CD4-positive, CD25-positive, alpha-beta regulatory T cell (primary cell): ENCODE data around the gene DPEP2. TPM values are rescaled to one million over a fixed set of nuclear protein-coding genes. Genes with fewer than 3 reads are reported as not detected.
"Not testable (repeated sequence)": the region's sequence is repeated elsewhere in the genome, so short reads cannot be mapped to it uniquely, and the experiment has no call there.

Experiments
- ATAC-seq, 2 donors: fragments of 150-1000 bp; cut with Tn5 transposase; one replicate each; pipeline ENCODE4 v1.10.0; 2021; ENCODE audit warnings: low read depth in 2 of 2, moderate number of reproducible peaks in 2 of 2, moderate library complexity in 1 of 2
- DNase-seq, 3 donors: peaks; one replicate each; pipeline versions ENCODE4 v3.0.0 to v3.0.0-alpha.2; 2012 to 2022; ENCODE audit warnings: mixed read lengths in 1 of 3
- H3K27ac ChIP-seq: one replicate; pipeline ENCODE4 v1.7.0; 2013; ENCODE audit warnings: mild to moderate bottlenecking, low read length; ENCODE audit not compliant: insufficient read depth, poor library complexity, severe bottlenecking
- H3K27me3 ChIP-seq: one replicate; pipeline ENCODE4 v1.7.0; 2013; ENCODE audit warnings: low read length; ENCODE audit not compliant: control insufficient read depth, insufficient read depth
- H3K36me3 ChIP-seq: one replicate; pipeline ENCODE4 v1.7.0; 2013; ENCODE audit warnings: mild to moderate bottlenecking, low read length, moderate library complexity; ENCODE audit not compliant: control insufficient read depth, insufficient read depth
- H3K4me1 ChIP-seq: 2 replicates; pipeline ENCODE4 v1.7.0; 2013; ENCODE audit warnings: mild to moderate bottlenecking, low read length; ENCODE audit not compliant: insufficient read depth, control insufficient read depth, poor library complexity, severe bottlenecking
- H3K4me3 ChIP-seq: one replicate; pipeline ENCODE4 v1.7.0; 2013; ENCODE audit warnings: low read depth, mild to moderate bottlenecking, low read length, moderate library complexity
- H3K9me3 ChIP-seq, 2 experiments: 1 replicate in 1 of 2; 2 replicates in 1 of 2; pipeline ENCODE4 v1.7.0; 2013; ENCODE audit warnings: low read length in 2 of 2, mild to moderate bottlenecking in 1 of 2, moderate library complexity in 1 of 2; ENCODE audit not compliant: control insufficient read depth in 2 of 2
- H3K27ac Mint-ChIP-seq, 3 donors: one replicate each; pipeline ENCODE4 v1.8.0; 2020 to 2022; ENCODE audit warnings: mild to moderate bottlenecking in 3 of 3, mixed read lengths in 3 of 3, moderate library complexity in 2 of 3
- H3K27me3 Mint-ChIP-seq: one replicate; pipeline ENCODE4 v1.8.0; 2022; ENCODE audit warnings: mild to moderate bottlenecking, mixed read lengths
- H3K36me3 Mint-ChIP-seq: one replicate; pipeline ENCODE4 v1.8.0; 2020; ENCODE audit warnings: mixed read lengths
- H3K4me1 Mint-ChIP-seq, 4 donors: one replicate each; pipeline ENCODE4 v1.8.0; 2020 to 2022; ENCODE audit warnings: mixed read lengths in 4 of 4, mild to moderate bottlenecking in 1 of 4
- H3K4me3 Mint-ChIP-seq, 4 donors: one replicate each; pipeline ENCODE4 v1.8.0; 2020 to 2022; ENCODE audit warnings: mild to moderate bottlenecking in 4 of 4, mixed read lengths in 4 of 4, moderate library complexity in 3 of 4
- H3K9me3 Mint-ChIP-seq, 7 donors: one replicate each; pipeline ENCODE4 v1.8.0; 2020 to 2022; ENCODE audit warnings: mixed read lengths in 7 of 7, mild to moderate bottlenecking in 3 of 7, moderate library complexity in 2 of 7
- polyA plus RNA-seq, 4 donors: library from polyadenylated mRNA; unstranded; fragments of 300-500 nt; fragmentation: Illumina TruSeq; gene quantifications; one replicate each; pipeline ENCODE4 v1.2.3, GENCODE V29; 2021
- total RNA-seq: library from RNA; stranded (reverse); gene quantifications from one replicate; pipeline ENCODE4 v1.2.3, GENCODE V29; 2022

Gene DPEP2
- total and polyA plus RNA-seq, 5 donors from 2014 or later: 52.2 to 70.0 (median 58.0) TPM

GRCh38 chr16:68019167-68019680 is 19.9 kb upstream of the DPEP2 start:
- peaks cover 8% of the 10 kb centered on the region for H3K36me3 ChIP-seq
- DNase-seq (no peak), ATAC-seq (no peak)
- H3K4me3 ChIP-seq: no peak overlapping the region
- Mint-ChIP-seq H3K4me1 (peaks cover 5 to 32% (median 15%) of the 10 kb centered on the region in 4 donors), H3K27me3 (no peaks in the 10 kb centered on the region), H3K9me3 (no peaks in the 10 kb centered on the region), H3K36me3 (peaks cover 3% of the 10 kb centered on the region), H3K4me3 (peak overlapping the region in 2 of 4 donors; percentile 59 to 76), H3K27ac (no peak overlapping the region)
- no peak overlapping the region for H3K27ac ChIP-seq
- H3K9me3 ChIP-seq: no peaks in the 10 kb centered on the region
- no peaks in the 10 kb centered on the region for H3K27me3 ChIP-seq
- peaks cover 25% of the 10 kb centered on the region for H3K4me1 ChIP-seq

GRCh38 chr16:68015681-68016080 is 16.4 kb upstream of the DPEP2 start, which contains the start of gene DPEP2NB:
Gene DPEP2NB (minus strand): TSS chr16:68015911. CDS start chr16:68015770, 141 bp downstream.
- no peak within 1 kb of the TSS for H3K4me3 ChIP-seq
- Mint-ChIP-seq H3K4me1 (peaks cover 0 to 14% (median 1%) of the 10 kb centered on the region in 4 donors), H3K27me3 (no peaks in the 10 kb centered on the region), H3K9me3 (no peaks in the 10 kb centered on the region), H3K36me3 (no peaks in the 10 kb centered on the region), H3K4me3 (no peak within 1 kb of the TSS), H3K27ac (peak within 1 kb of the TSS in 2 of 3 donors; percentile 38 to 51)
- no peaks in the 10 kb centered on the region for H3K36me3 ChIP-seq
- no peak for ATAC-seq
- H3K9me3 ChIP-seq: no peaks in the 10 kb centered on the region
- no peaks in the 10 kb centered on the region for H3K27me3 ChIP-seq
- H3K4me1 ChIP-seq: peaks cover 7% of the 10 kb centered on the region
- DNase-seq: no peak
- no peak within 1 kb of the TSS for H3K27ac ChIP-seq

GRCh38 chr16:68013440-68013839 is 14.2 kb upstream of the DPEP2 start:
- Mint-ChIP-seq H3K4me3 (peak overlapping the region in 2 of 4 donors; percentile 7 to 32), H3K36me3 (no peaks in the 10 kb centered on the region), H3K4me1 (peaks cover 0 to 20% (median under 1%) of the 10 kb centered on the region in 4 donors), H3K9me3 (no peaks in the 10 kb centered on the region), H3K27ac (no peak overlapping the region), H3K27me3 (no peaks in the 10 kb centered on the region)
- Histone ChIP-seq H3K4me3 (no peak overlapping the region), H3K4me1 (peaks cover 7% of the 10 kb centered on the region), H3K27ac (no peak overlapping the region), H3K27me3 (no peaks in the 10 kb centered on the region), H3K36me3 (no peaks in the 10 kb centered on the region), H3K9me3 (no peaks in the 10 kb centered on the region)
- ATAC-seq: peak in 1 of 2 donors; percentile 37
- peak in 1 of 3 donors; percentile 64 for DNase-seq

GRCh38 chr16:68009872-68010271 is 10.6 kb upstream of the DPEP2 start:
- H3K4me3 Mint-ChIP-seq, ATAC-seq, DNase-seq, H3K27me3 ChIP-seq, H3K9me3 Mint-ChIP-seq, H3K27me3 Mint-ChIP-seq, H3K36me3 Mint-ChIP-seq, H3K27ac ChIP-seq, H3K9me3 ChIP-seq, H3K36me3 ChIP-seq, H3K4me3 ChIP-seq: not testable (repeated sequence)
- H3K4me1 ChIP-seq: peaks cover 29% of the 10 kb centered on the region
- H3K4me1 Mint-ChIP-seq: peaks cover 8 to 44% (median 12%) of the 10 kb centered on the region in 4 donors
- H3K27ac Mint-ChIP-seq: peak overlapping the region; percentile 67 to 98 (median 88)

- Mint-ChIP-seq H3K9me3 (no peaks in the 10 kb centered on the region), H3K36me3 (no peaks in the 10 kb centered on the region), H3K27me3 (no peaks in the 10 kb centered on the region), H3K4me1 (peaks cover 8 to 49% (median 14%) of the 10 kb centered on the region in 4 donors), H3K4me3 (no peak overlapping the region), H3K27ac (peak overlapping the region; percentile 38 to 67 (median 42))
- no peak for DNase-seq
- Histone ChIP-seq H3K27ac (no peak overlapping the region), H3K9me3 (no peaks in the 10 kb centered on the region), H3K36me3 (no peaks in the 10 kb centered on the region), H3K27me3 (no peaks in the 10 kb centered on the region), H3K4me3 (no peak overlapping the region), H3K4me1 (peaks cover 35% of the 10 kb centered on the region)
- ATAC-seq: no peak
Measured at GRCh38 chr16:68009157-68009735, 10.0 kb upstream of the DPEP2 start.

- H3K4me3 ChIP-seq: peak overlapping the region; percentile 29
Measured at GRCh38 chr16:68005786-68006286, 6.6 kb upstream of the DPEP2 start.

GRCh38 chr16:68005211-68005610 is 5.9 kb upstream of the DPEP2 start:
- Histone ChIP-seq H3K36me3 (no peaks in the 10 kb centered on the region), H3K4me1 (peaks cover 64% of the 10 kb centered on the region), H3K27me3 (no peaks in the 10 kb centered on the region), H3K4me3 (no peak overlapping the region), H3K9me3 (no peaks in the 10 kb centered on the region), H3K27ac (peak overlapping the region; percentile 78)
- ATAC-seq (no peak), DNase-seq (no peak)
- H3K4me1 Mint-ChIP-seq: peaks cover 12 to 66% (median 29%) of the 10 kb centered on the region in 4 donors
- H3K9me3 Mint-ChIP-seq: no peaks in the 10 kb centered on the region
- H3K27me3 Mint-ChIP-seq: no peaks in the 10 kb centered on the region
- peak overlapping the region in 3 of 4 donors; percentile 38 to 79 (median 73) for H3K4me3 Mint-ChIP-seq
- H3K27ac Mint-ChIP-seq: peak overlapping the region; percentile 99 to 100 (median 99)
- peaks cover 3% of the 10 kb centered on the region for H3K36me3 Mint-ChIP-seq

More at GRCh38 chr16:68005786-68006286, 6.6 kb upstream of the DPEP2 start:
- peak overlapping the region; percentile 73 to 79 (median 76) for H3K4me3 Mint-ChIP-seq
- H3K36me3 ChIP-seq: no peaks in the 10 kb centered on the region
- peak overlapping the region; percentile 99 to 100 (median 99) for H3K27ac Mint-ChIP-seq
- no peaks in the 10 kb centered on the region for H3K9me3 Mint-ChIP-seq
- peaks cover 3% of the 10 kb centered on the region for H3K36me3 Mint-ChIP-seq
- H3K4me1 ChIP-seq: peaks cover 58% of the 10 kb centered on the region
- peak; percentile 32 to 97 (median 84) for DNase-seq
- ATAC-seq: peak; percentile 99
- H3K4me1 Mint-ChIP-seq: peaks cover 8 to 65% (median 23%) of the 10 kb centered on the region in 4 donors
- no peaks in the 10 kb centered on the region for H3K27me3 Mint-ChIP-seq
- H3K9me3 ChIP-seq: no peaks in the 10 kb centered on the region
- peak overlapping the region; percentile 78 for H3K27ac ChIP-seq
- no peaks in the 10 kb centered on the region for H3K27me3 ChIP-seq
